KMS-11 (cell line): ENCODE measurements around the gene GADD45A.

Source experiments
- H2AFZ ChIP-seq: fragments of 200-600 bp; sonication (generic); 2 replicates; pipeline ENCODE4 v1.6.1; 2016; ENCODE audit warnings: antibody characterized with exemption, mixed run types, low read depth
- H3K27ac ChIP-seq: fragments of 200-600 bp; sonication (generic); 2 replicates; pipeline ENCODE4 v1.6.1; 2016; ENCODE audit warnings: mild to moderate bottlenecking, mixed run types
- H3K27me3 ChIP-seq: fragments of 200-600 bp; sonication (generic); 2 replicates; pipeline ENCODE4 v1.6.1; 2017; ENCODE audit warnings: mild to moderate bottlenecking, low read depth, mixed run types, moderate library complexity; ENCODE audit not compliant: insufficient read depth
- H3K36me3 ChIP-seq: fragments of 200-600 bp; sonication (generic); 2 replicates; pipeline ENCODE4 v1.6.1; 2017; ENCODE audit warnings: mild to moderate bottlenecking, mixed run types; ENCODE audit not compliant: insufficient read depth
- H3K4me1 ChIP-seq: fragments of 200-600 bp; sonication (generic); 2 replicates; pipeline ENCODE4 v1.6.1; 2016; ENCODE audit warnings: mild to moderate bottlenecking, low read depth, mixed run types; ENCODE audit not compliant: poor library complexity, severe bottlenecking
- H3K4me2 ChIP-seq: fragments of 200-600 bp; sonication (generic); 2 replicates; pipeline ENCODE4 v1.7.0; 2016; ENCODE audit warnings: mild to moderate bottlenecking, mixed run types
- H3K4me3 ChIP-seq: fragments of 200-600 bp; sonication (generic); IDR thresholded peaks from 2 replicates; pipeline ENCODE4 v1.6.1; 2017; ENCODE audit warnings: low read depth, low read length, mixed read lengths; ENCODE audit not compliant: insufficient read depth
- H3K79me2 ChIP-seq: fragments of 200-600 bp; sonication (generic); 2 replicates; pipeline ENCODE4 v1.6.1; 2016; ENCODE audit warnings: low read depth, mixed run types; ENCODE audit not compliant: insufficient read depth
- H3K9ac ChIP-seq: fragments of 200-600 bp; sonication (generic); 2 replicates; pipeline ENCODE4 v1.6.1; 2016; ENCODE audit warnings: mild to moderate bottlenecking, mixed run types
- H4K20me1 ChIP-seq: fragments of 200-600 bp; sonication (generic); 2 replicates; pipeline ENCODE4 v1.6.1; 2016; ENCODE audit warnings: mild to moderate bottlenecking, mixed run types; ENCODE audit not compliant: insufficient read depth
- CTCF ChIP-seq: fragments of 200-600 bp; sonication (generic); conservative IDR thresholded peaks from 2 replicates; pipeline ENCODE4 v1.6.1; 2017; ENCODE audit warnings: low read depth, mild to moderate bottlenecking, antibody characterized with exemption, low read length, moderate library complexity, mixed read lengths

Gene GADD45A

GRCh38 chr1:67690411-67690810 lies 5.4 kb downstream of the GADD45A start:
- no peak overlapping the region for H3K27ac ChIP-seq
- no peak overlapping the region for H2AFZ ChIP-seq
- H4K20me1 ChIP-seq: 0 out of 2 replicates have a peak, but pooled peaks cover 4% of the 10 kb centered on the region
- H3K4me2 ChIP-seq: no peak overlapping the region
- H3K27me3 ChIP-seq: no peaks in the 10 kb centered on the region
- peaks cover 26% of the 10 kb centered on the region; the same call in 1 of the 2 replicates for H3K79me2 ChIP-seq
- no peak overlapping the region for H3K9ac ChIP-seq
- 0 out of 2 replicates have a peak, but pooled peaks cover 12% of the 10 kb centered on the region for H3K36me3 ChIP-seq
- H3K4me1 ChIP-seq: peaks cover 13% of the 10 kb centered on the region
- TF ChIP-seq CTCF: no peak
- no peak overlapping the region for H3K4me3 ChIP-seq

GRCh38 chr1:67691712-67692111 lies 6.7 kb downstream of the GADD45A start:
- Histone ChIP-seq H3K4me1 (peaks cover 13% of the 10 kb centered on the region), H3K4me3 (no peak overlapping the region), H3K4me2 (no peak overlapping the region), H3K27ac (no peak overlapping the region), H3K9ac (no peak overlapping the region), H3K27me3 (no peaks in the 10 kb centered on the region), H3K36me3 (0 out of 2 replicates have a peak, but pooled peaks cover 12% of the 10 kb centered on the region), H3K79me2 (peaks cover 13% of the 10 kb centered on the region; the same call in 1 of the 2 replicates), H4K20me1 (0 out of 2 replicates have a peak, but pooled peaks cover 4% of the 10 kb centered on the region), H2AFZ (no peak overlapping the region)
- TF ChIP-seq CTCF: no peak

GRCh38 chr1:67695963-67696362 lies 11.0 kb downstream of the GADD45A start:
- H3K9ac ChIP-seq: no peak overlapping the region
- H3K4me3 ChIP-seq: no peak overlapping the region
- H3K27me3 ChIP-seq: no peaks in the 10 kb centered on the region
- H2AFZ ChIP-seq: no peak overlapping the region
- H3K4me2 ChIP-seq: no peak overlapping the region
- H3K79me2 ChIP-seq: no peaks in the 10 kb centered on the region
- H3K27ac ChIP-seq: no peak overlapping the region
- H4K20me1 ChIP-seq: no peaks in the 10 kb centered on the region
- H3K4me1 ChIP-seq: no peaks in the 10 kb centered on the region
- H3K36me3 ChIP-seq: no peaks in the 10 kb centered on the region
- no peak for TF ChIP-seq CTCF

GRCh38 chr1:67696708-67697107 lies 11.7 kb downstream of the GADD45A start:
- TF ChIP-seq CTCF: no peak
- H3K4me1 ChIP-seq: no peaks in the 10 kb centered on the region

GRCh38 chr1:67700220-67700619 lies 15.2 kb downstream of the GADD45A start:
- Histone ChIP-seq H3K79me2 (no peaks in the 10 kb centered on the region), H3K27me3 (no peaks in the 10 kb centered on the region), H3K9ac (no peak overlapping the region), H4K20me1 (no peaks in the 10 kb centered on the region), H3K4me2 (no peak overlapping the region), H3K4me1 (no peaks in the 10 kb centered on the region), H2AFZ (no peak overlapping the region), H3K27ac (no peak overlapping the region), H3K36me3 (no peaks in the 10 kb centered on the region), H3K4me3 (no peak overlapping the region)
- no peak for TF ChIP-seq CTCF

More at GRCh38 chr1:67696708-67697107, 11.7 kb downstream of the GADD45A start:
- H3K9ac ChIP-seq: no peak overlapping the region
- H4K20me1 ChIP-seq: no peaks in the 10 kb centered on the region
- H3K36me3 ChIP-seq: no peaks in the 10 kb centered on the region
- no peak overlapping the region for H2AFZ ChIP-seq
- H3K27me3 ChIP-seq: no peaks in the 10 kb centered on the region
- no peak overlapping the region for H3K4me3 ChIP-seq
- no peak overlapping the region for H3K4me2 ChIP-seq
- H3K79me2 ChIP-seq: no peaks in the 10 kb centered on the region
- no peak overlapping the region for H3K27ac ChIP-seq
